HEK293T (cell line): ENCODE results near the gene CAMK2G.

Experiments
- FOXA1 ChIP-seq: fragments of 450-650 bp; IDR thresholded peaks from 2 replicates; pipeline ENCODE4 v1.6.1; 2016; ENCODE audit warnings: mild to moderate bottlenecking
- FOXK2 ChIP-seq: fragments of 450-650 bp; IDR thresholded peaks from 2 replicates; pipeline ENCODE4 v1.6.1; 2016; ENCODE audit warnings: mild to moderate bottlenecking
- L3MBTL2 ChIP-seq: fragments of 450-650 bp; conservative IDR thresholded peaks from 2 replicates; pipeline ENCODE4 v1.6.1; 2016; ENCODE audit warnings: mild to moderate bottlenecking
- SP1 ChIP-seq: fragments of 450-650 bp; IDR thresholded peaks from 2 replicates; pipeline ENCODE4 v1.6.1; 2017
- SUZ12 ChIP-seq: fragments of 450-650 bp; IDR thresholded peaks from 2 replicates; pipeline ENCODE4 v1.6.1; 2016; ENCODE audit warnings: mild to moderate bottlenecking

DNA sequence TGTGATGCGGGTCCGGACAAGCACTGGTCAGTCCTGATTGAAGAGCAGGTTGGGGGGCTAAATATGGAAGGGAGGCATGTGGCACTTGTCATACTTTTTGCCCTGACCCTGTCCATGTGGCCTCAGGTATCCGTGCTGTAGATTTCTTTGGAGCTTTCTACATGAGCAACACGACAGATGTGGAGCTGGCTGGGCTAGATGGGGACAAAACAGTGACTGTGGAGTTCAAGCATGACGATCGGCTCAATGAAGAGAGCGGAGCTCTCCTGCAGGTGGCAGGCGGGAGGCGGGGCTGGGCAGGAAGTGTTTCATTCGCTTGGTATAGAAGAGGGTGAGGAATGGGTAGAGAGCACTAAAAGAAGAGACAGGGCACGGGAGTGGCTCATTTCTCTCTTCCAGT is 105.5 kb downstream of the CAMK2G start:
- no peak for TF ChIP-seq SUZ12
- TF ChIP-seq L3MBTL2, result no peak
- TF ChIP-seq FOXA1, result no peak
- TF ChIP-seq FOXK2, result no peak
- no peak for TF ChIP-seq SP1
